Stomach (tissue), 4 donors: ENCODE data around the gene ZKSCAN7.

Experiments used
- EP300 ChIP-seq: sonication (generic); formaldehyde crosslinking; IDR thresholded peaks from one replicate; pipeline ENCODE4 v1.6.1; 2017; ENCODE audit warnings: antibody characterized with exemption
- TF ChIP-seq, protein P1 (sequence below), 7 experiments: fragments of 450-650 bp in 4 of 7; fragments of 200-600 bp in 3 of 7; sonication (generic) in 3 of 7; IDR thresholded peaks; one replicate each; pipeline ENCODE4 v1.5.1; 2016 to 2019; ENCODE audit warnings: antibody characterized with exemption in 7 of 7, control low read depth in 2 of 7, mild to moderate bottlenecking in 1 of 7

DNA sequence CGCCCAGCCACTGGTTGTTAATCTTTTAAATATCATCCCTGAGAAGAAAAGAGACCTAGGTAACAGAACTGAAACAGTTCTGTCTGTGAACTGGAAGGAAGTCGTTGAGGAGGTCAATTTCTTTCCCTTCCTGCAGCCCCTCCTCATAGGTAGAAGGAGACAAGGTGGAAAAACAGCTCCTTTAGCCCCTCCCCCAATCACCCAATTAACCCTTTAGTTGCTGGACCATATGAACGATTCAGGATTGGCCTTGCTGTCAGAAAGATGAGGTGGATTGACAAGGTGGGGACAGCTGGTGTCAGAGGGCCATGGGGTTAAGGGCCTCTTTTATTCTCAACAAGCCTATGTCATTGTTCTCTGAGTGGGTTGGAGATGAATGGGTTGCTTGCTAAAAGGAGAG is 41.5 kb upstream of the ZKSCAN7 start:
- TF ChIP-seq, protein P1, sequence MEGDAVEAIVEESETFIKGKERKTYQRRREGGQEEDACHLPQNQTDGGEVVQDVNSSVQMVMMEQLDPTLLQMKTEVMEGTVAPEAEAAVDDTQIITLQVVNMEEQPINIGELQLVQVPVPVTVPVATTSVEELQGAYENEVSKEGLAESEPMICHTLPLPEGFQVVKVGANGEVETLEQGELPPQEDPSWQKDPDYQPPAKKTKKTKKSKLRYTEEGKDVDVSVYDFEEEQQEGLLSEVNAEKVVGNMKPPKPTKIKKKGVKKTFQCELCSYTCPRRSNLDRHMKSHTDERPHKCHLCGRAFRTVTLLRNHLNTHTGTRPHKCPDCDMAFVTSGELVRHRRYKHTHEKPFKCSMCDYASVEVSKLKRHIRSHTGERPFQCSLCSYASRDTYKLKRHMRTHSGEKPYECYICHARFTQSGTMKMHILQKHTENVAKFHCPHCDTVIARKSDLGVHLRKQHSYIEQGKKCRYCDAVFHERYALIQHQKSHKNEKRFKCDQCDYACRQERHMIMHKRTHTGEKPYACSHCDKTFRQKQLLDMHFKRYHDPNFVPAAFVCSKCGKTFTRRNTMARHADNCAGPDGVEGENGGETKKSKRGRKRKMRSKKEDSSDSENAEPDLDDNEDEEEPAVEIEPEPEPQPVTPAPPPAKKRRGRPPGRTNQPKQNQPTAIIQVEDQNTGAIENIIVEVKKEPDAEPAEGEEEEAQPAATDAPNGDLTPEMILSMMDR (IDR thresholded peaks at IDR 0.05) = no peak
- TF ChIP-seq EP300 = no peak
